HUES6 (cell line): ENCODE measurements around the gene PSMB5.

Experiments used
- H3K27ac ChIP-seq: 2 replicates; pipeline ENCODE4 v1.7.0; 2013; ENCODE audit warnings: low read depth, mild to moderate bottlenecking, low read length, inconsistent platforms
- H3K27me3 ChIP-seq: 2 replicates; pipeline ENCODE4 v1.6.1; 2013; ENCODE audit warnings: low read length; ENCODE audit not compliant: control insufficient read depth, insufficient read depth
- H3K36me3 ChIP-seq: 2 replicates; pipeline ENCODE4 v1.6.1; 2013; ENCODE audit warnings: low read length; ENCODE audit not compliant: control insufficient read depth, insufficient read depth
- H3K4me1 ChIP-seq: 2 replicates; pipeline ENCODE4 v1.6.1; 2013; ENCODE audit warnings: low read length; ENCODE audit not compliant: control insufficient read depth, insufficient read depth
- H3K4me3 ChIP-seq: 2 replicates; pipeline ENCODE4 v1.5.1; 2013; ENCODE audit warnings: low read depth, low read length
- H3K9ac ChIP-seq: one replicate; pipeline ENCODE4 v1.6.1; 2013; ENCODE audit warnings: mild to moderate bottlenecking, low read length
- H3K9me3 ChIP-seq: 2 replicates; pipeline ENCODE4 v1.6.1; 2013; ENCODE audit warnings: low read depth, low read length; ENCODE audit not compliant: control insufficient read depth, insufficient read depth

Gene PSMB5

GRCh38 chr14:22976620-22977433 lies 57.9 kb downstream of the PSMB5 start:
- peaks cover 67% of the 10 kb centered on the region for H3K36me3 ChIP-seq
- peaks cover 44% of the 10 kb centered on the region for H3K4me1 ChIP-seq
- H3K27ac ChIP-seq: peak overlapping the region; percentile 80
- H3K4me3 ChIP-seq: peak overlapping the region; percentile 33
- H3K9ac ChIP-seq: peak overlapping the region; percentile 77
- peaks cover 11% of the 10 kb centered on the region; the same call in 1 of the 2 replicates for H3K27me3 ChIP-seq
- H3K9me3 ChIP-seq: no peaks in the 10 kb centered on the region
